AG09309 (cell line): ENCODE measurements around the gene ZNF629.

Experiments used
- DNase-seq: peaks from one replicate; pipeline ENCODE4 v3.0.0-alpha.2; 2010; ENCODE audit warnings: low read depth
- H3K4me3 ChIP-seq: 2 replicates; pipeline ENCODE4 v1.5.1; 2011; ENCODE audit warnings: mild to moderate bottlenecking, low read depth, low read length, moderate library complexity; ENCODE audit not compliant: control insufficient read depth
- TF ChIP-seq, protein P1 (sequence below): IDR thresholded peaks from 2 replicates; pipeline ENCODE4 v1.5.1; 2011; ENCODE audit warnings: mild to moderate bottlenecking, low read depth, low read length, inconsistent platforms; ENCODE audit not compliant: insufficient read depth, control insufficient read depth; ENCODE audit errors: missing control alignments

ZNF629 gene

DNA sequence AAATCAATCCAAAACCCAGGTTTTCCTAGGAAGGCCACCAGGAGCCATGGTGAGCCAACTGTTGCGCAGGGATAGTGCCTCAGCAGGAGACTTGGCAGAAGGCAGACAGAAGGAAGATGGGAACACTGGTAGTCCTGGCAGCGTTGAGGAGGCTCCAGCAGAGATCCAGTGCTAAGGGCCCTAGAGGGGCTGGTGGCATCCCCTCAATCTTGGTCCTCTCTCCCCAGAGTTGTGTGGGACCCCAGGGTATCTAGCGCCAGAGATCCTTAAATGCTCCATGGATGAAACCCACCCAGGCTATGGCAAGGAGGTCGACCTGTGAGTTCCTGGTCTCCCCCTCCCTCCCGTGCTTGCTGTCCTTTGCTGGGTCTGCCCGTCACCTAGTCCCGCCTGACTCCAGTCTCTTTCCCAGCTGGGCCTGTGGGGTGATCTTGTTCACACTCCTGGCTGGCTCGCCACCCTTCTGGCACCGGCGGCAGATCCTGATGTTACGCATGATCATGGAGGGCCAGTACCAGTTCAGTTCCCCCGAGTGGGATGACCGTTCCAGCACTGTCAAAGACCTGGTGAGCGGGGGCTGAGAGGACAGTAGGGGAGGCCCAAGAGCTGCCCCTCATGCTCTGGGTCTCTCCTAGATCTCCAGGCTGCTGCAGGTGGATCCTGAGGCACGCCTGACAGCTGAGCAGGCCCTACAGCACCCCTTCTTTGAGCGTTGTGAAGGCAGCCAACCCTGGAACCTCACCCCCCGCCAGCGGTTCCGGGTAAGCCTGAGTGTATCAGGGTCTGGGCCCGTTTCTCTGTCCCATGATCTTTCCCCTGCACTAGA, 30.8 kb downstream of the ZNF629 start:
- TF ChIP-seq, protein P1, sequence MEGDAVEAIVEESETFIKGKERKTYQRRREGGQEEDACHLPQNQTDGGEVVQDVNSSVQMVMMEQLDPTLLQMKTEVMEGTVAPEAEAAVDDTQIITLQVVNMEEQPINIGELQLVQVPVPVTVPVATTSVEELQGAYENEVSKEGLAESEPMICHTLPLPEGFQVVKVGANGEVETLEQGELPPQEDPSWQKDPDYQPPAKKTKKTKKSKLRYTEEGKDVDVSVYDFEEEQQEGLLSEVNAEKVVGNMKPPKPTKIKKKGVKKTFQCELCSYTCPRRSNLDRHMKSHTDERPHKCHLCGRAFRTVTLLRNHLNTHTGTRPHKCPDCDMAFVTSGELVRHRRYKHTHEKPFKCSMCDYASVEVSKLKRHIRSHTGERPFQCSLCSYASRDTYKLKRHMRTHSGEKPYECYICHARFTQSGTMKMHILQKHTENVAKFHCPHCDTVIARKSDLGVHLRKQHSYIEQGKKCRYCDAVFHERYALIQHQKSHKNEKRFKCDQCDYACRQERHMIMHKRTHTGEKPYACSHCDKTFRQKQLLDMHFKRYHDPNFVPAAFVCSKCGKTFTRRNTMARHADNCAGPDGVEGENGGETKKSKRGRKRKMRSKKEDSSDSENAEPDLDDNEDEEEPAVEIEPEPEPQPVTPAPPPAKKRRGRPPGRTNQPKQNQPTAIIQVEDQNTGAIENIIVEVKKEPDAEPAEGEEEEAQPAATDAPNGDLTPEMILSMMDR = no peak
- no peak overlapping the region for H3K4me3 ChIP-seq
- DNase-seq = no peak

DNA sequence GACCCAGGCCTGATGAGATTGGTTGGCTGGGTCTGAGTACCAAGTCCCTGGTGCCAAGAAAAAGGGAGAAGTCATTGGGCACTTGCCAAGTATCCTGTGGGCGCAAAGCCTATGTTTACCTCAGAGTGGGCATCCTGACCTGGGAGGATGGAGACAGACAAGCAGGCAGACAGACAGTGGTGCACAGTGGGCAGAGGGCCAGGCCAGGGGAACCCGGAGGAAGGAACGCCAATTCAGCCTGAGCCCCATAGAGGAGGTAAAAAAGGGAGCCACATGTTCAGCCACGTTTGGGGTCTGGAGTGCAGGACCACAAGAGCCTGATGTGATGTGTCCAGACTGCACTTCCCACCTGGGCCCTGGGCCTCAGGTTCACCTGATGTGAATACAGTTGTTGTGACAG, 33.4 kb downstream of the ZNF629 start:
- H3K4me3 ChIP-seq = no peak overlapping the region
- DNase-seq = no peak
- TF ChIP-seq, protein P1 = no peak

DNA sequence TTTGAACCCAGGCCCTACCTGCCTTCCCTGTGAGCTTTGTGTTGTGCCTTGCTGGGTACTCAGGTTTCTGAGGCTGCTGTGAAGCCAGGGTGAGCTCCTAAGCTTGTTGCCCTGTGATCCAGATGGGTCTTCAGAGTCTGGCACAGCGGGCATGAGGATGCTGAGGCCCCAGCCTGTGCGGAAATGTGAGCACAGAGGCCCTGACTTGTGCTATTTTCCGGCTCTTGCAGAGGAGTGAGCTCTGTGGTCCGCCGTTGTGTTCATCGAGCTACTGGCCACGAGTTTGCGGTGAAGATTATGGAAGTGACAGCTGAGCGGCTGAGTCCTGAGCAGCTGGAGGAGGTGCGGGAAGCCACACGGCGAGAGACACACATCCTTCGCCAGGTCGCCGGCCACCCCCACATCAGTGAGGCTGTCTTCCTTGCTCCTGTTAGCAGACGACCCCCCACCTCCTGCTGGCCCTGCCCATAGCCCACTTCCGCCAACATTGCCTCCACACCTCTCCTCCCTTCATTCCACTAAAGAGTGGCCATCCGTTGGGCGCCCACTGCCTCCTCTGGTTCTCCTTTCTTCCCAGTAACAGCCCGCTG, 36.0 kb downstream of the ZNF629 start:
- TF ChIP-seq, protein P1 = no peak
- no peak overlapping the region for H3K4me3 ChIP-seq
- no peak for DNase-seq

DNA sequence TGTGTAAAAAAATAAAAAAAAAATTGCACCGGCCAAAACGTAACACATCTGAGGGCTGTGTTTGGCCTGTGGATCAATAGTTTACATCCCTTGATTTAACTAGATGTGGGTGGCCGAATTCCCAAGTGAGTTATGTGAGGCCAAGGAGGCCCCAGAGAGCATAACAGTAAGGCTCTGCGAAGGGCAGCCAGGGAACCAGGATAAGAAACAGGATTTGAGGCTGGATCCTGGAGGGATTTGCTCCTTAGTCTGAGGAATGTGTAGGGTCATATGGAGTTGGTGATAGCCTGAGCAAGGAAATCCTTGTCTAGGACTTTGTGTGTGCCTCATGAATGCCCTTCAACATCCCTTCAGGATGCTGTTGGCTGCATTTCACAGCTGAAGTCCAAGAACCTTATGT, 36.8 kb downstream of the ZNF629 start:
- H3K4me3 ChIP-seq = no peak overlapping the region
- DNase-seq = no peak
- TF ChIP-seq, protein P1 = no peak

DNA sequence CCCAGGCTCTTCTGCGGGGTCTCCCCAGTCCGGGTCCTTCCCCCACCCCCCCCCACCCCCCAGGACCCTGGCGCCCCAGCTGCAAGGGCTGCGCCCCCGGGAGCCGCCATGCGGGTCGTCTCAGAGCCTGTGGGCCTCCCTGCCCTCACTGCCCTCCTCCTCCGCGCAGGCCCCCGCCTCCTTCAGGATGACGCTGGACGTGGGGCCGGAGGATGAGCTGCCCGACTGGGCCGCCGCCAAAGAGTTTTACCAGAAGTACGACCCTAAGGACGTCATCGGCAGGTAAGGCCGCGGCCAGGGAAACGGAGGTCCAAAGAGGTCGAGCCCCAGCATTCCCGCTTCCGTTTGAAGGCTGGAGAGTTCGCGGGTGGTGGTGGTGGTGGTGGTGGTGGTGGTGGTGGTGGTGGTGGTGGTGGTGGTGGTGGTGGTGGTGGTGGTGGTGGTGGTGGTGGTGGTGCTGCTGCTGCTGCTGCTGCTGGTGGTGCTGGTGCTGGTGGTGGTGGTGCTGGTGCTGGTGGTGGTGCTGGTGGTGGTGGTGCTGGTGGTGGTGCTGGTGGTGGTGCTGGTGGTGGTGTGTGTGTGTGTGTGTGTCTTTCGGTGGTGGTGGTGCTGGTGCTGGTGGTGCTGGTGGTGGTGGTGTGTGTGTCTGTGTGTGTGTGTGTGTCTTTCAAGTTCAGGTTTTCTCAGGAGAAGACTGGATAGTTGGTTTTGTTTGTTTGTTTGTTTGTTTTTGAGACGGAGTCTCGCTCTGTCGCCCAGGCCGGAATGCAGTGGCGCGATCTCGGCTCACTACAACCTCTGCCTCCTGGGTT, 38.2 kb downstream of the ZNF629 start:
- no peak for DNase-seq
- H3K4me3 ChIP-seq = peak overlapping the region; percentile 58
- TF ChIP-seq, protein P1 = no peak

DNA sequence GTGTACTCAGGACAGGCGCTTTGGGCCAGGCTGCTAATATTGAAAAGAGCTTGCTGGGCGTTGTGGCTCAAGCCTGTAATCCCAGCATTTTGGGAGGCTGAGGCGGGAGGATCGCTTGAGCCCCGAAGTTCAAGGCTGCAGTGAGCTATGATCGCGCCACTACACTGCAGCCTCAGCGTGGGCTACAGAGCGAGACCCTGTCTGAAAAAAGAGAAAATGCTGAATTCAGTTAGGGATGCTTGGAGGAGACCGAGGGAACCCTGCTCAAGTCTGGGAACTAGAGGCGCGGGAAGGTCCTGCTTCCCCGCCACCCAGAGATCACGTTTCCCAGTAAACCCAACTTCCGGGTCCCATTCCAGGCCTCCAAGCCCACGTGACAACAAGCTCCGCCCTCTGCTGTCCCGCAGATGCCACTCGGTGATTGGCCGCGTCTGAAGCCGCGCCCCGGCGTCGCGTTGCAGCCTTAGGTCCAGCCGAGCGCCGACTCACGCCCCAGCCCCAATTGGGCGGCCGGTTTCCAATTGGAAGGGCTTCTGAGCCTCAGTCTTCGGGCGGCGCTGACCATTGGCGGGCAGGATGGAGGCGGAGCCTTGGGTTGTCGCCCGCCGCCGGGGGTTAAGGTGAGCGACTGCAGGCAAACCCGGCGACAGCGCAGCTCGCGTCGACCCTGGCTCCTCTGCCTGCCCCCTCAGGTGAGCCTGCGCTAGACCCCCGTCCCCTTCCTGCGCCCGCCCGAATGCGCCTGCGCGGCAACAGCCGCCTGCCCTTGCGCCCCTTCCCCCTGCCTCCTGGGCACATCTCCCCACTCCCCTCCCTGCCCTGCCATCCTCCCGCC, 39.0 kb downstream of the ZNF629 start, which contains the start of gene PHKG2:
PHKG2 (plus strand) TSS at position 627 of the 835 bp plus-strand sequence. CDS start 396 bp downstream, outside the sequence.
- DNase-seq = peak; percentile 91
- peak within 1 kb of the TSS; percentile 58 for H3K4me3 ChIP-seq
- TF ChIP-seq, protein P1 = no peak
